ENCODE results near the gene PCSK4.

Gene PCSK4

DNA sequence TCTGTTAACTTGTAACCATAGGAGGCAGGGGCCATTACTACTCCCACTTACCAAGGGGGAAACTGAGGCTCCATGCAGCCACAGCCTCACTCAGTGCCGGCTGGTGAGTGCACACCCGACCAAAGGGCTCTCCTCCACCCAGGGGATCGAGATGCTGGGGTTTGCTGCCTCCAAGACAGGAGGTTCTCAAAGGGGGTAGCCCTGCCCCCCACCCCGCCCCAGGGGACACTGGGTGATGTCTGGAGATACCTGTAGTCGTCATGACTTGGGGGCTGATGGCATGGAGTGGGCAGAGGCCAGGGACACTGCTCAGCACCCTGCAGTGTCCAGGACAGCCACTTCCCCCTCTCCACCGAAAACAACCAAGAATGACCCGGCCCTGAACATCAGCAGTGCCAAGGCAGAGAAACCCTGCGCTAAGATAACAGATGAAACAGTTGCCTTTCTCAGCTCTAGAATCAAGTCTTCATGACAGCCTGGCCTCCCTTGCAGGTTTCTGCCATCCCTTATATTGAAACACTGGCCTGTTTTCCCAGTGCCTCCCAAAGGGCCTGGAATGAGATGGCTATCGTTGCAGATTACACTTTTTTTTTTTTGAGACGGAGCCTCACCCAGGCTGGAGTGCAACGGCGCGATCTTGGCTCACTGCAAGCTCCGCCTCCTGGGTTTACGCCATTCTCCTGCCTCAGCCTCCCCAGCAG lies 4.1 kb upstream of the PCSK4 start:
- no peak for TF ChIP-seq CTCF (IDR thresholded peaks at IDR 0.05; ENCODE audit: low read depth, low read length)
- H3K4me3 ChIP-seq (ENCODE audit: low read depth, low read length), result no peak overlapping the region

GRCh38 chr19:1492474-1493006 lies 2.4 kb upstream of the PCSK4 start:
- no peak overlapping the region for H3K4me3 ChIP-seq (ENCODE audit: low read depth, low read length)
- no peak for TF ChIP-seq CTCF (IDR thresholded peaks at IDR 0.05; ENCODE audit: low read depth, low read length)

- no peak overlapping the region for H3K4me3 ChIP-seq (ENCODE audit: low read depth, low read length)
- TF ChIP-seq CTCF (IDR thresholded peaks at IDR 0.05; ENCODE audit: low read depth, low read length), result no peak
Observed at GRCh38 chr19:1491849-1492170, 1.7 kb upstream of the PCSK4 start.

DNA sequence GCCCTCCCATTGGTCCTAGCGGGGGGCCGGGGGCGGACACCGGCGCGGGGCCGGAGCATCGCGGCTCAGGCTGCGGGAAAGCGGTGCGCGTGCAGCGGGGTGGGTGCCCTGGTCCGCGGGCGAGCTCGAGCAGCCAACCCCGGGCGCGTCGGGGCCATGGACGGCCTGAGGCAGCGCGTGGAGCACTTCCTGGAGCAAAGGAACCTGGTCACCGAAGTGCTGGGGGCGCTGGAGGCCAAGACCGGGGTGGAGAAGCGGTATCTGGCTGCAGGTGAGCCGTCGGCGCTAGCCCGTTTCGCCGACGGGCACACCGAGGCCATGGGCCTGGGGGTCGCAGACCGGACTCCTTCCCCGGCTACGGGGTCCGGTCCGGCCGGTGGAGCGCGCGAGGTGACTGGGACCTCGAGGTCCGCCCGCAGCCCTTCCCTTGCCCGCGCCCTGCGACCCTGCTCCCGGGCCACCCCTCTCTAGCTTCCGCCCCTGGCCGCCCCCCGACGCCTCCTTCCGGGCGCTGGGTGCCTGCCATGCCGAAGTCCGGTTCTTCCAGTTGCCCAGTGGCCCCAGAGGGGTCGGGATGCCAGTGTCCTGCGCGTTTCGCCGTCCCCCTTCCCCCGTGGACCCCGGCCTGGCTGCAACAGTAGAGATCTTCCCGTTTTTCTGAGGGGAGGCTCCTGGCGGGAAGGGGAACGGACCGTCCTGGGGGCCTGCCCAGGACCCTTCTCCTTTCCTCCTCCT lies 1.1 kb upstream of the PCSK4 start, which contains the start of gene REEP6:
REEP6 (plus strand) TSS at position 68 of the 735 bp plus-strand sequence; CDS start at position 157, 89 bp downstream.
- no peak for TF ChIP-seq CTCF (IDR thresholded peaks at IDR 0.05; ENCODE audit: low read depth, low read length)
- peak within 1 kb of the TSS; percentile 63 for H3K4me3 ChIP-seq (ENCODE audit: low read depth, low read length)

GRCh38 chr19:1489463-1490310 lies 463 bp downstream of the PCSK4 start:
- H3K4me3 ChIP-seq (ENCODE audit: low read depth, low read length), result peak overlapping the region; percentile 63
- TF ChIP-seq CTCF (IDR thresholded peaks at IDR 0.05; ENCODE audit: low read depth, low read length), result no peak

DNA sequence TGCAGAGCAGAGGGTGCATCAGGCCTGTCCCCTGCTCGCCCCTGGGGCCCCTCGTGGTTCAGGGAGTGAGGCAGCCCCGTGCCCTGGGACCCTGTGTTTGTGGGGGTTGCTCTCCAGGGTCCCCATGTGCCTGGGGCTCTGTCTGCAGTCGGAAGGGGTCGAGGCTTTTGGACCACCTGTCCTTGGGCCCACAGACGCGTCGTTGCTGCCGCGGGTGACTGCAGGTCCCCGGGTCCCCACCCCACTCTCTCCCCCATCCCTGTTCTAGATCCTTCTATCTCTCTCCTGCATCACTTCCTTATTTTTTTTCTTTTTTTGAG lies 1.9 kb downstream of the PCSK4 start:
- TF ChIP-seq CTCF (IDR thresholded peaks at IDR 0.05; ENCODE audit: low read depth, low read length), result no peak
- no peak overlapping the region for H3K4me3 ChIP-seq (ENCODE audit: low read depth, low read length)

All from WI38 (cell line).